ENCODE results near the gene RTL10.

DNA sequence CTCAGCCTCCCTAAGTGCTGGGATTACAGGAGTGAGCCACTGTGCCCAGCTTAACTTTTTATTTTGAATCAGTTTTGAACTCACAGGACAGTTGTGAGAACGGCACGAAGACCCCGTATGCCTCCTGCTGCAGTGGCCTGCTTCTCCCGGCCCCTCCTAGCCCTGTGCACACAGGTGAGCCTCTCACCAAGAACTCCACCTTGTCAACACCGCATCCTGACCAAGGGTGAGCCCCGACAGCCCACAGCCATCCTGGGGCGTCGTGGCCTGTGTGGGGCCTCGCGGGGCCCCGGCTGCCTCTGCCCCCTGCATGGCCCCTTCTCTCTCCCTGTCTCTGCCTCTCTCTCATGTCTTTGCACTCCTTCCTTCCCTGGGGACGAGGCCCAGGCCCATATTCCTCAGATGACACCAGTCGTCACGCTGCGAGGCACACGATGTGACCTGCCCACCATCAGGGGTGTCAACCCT is 38.8 kb downstream of the RTL10 start:
- TF ChIP-seq, protein P1, sequence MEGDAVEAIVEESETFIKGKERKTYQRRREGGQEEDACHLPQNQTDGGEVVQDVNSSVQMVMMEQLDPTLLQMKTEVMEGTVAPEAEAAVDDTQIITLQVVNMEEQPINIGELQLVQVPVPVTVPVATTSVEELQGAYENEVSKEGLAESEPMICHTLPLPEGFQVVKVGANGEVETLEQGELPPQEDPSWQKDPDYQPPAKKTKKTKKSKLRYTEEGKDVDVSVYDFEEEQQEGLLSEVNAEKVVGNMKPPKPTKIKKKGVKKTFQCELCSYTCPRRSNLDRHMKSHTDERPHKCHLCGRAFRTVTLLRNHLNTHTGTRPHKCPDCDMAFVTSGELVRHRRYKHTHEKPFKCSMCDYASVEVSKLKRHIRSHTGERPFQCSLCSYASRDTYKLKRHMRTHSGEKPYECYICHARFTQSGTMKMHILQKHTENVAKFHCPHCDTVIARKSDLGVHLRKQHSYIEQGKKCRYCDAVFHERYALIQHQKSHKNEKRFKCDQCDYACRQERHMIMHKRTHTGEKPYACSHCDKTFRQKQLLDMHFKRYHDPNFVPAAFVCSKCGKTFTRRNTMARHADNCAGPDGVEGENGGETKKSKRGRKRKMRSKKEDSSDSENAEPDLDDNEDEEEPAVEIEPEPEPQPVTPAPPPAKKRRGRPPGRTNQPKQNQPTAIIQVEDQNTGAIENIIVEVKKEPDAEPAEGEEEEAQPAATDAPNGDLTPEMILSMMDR (conservative IDR thresholded peaks at IDR 0.05; ENCODE audit: low read depth, low read length), result no peak
- TF ChIP-seq MAZ (IDR thresholded peaks at IDR 0.05; ENCODE audit: borderline replicate concordance, low read depth, low read length) (no peak), CEBPB (IDR thresholded peaks at IDR 0.05; ENCODE audit: low read depth, low read length) (no peak), POLR2A (IDR thresholded peaks at IDR 0.05; ENCODE audit: low read depth, low read length) (no peak), RFX5 (IDR thresholded peaks at IDR 0.05; ENCODE audit: low read depth, low read length) (no peak), MXI1 (IDR thresholded peaks at IDR 0.05; ENCODE audit: borderline replicate concordance, low read depth, low read length) (no peak), RCOR1 (IDR thresholded peaks at IDR 0.05; ENCODE audit: insufficient replicate concordance, low read length) (no peak)
